ENCODE measurements around the gene PLEKHA3.
"Not testable (repeated sequence)": the region's sequence is repeated elsewhere in the genome, so short reads cannot be mapped to it uniquely, and the experiment has no call there.

PLEKHA3 gene

DNA sequence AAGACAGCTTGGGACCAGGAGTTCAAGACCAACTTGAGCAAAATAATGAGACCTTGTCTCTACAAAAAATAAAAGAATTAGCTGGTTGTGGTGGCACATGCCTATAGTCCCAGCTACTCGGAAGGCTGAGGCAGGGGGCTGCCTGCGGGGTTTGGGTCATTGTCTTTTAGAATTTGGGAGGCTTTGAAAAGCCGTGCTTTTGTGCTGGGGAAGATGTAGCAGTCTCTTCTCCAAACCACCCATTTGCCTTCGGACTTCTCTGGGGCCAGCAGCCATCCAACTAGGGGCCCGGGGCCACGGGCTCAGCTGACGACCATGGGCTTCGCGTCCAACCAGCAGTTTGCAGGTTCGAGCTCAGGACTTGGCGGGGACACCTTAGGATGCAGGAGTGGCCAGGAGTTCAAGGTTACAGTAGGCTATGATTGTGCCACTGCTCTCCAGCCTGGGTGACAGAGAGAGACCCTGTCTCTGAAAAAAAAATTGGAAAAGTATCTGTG, 22.8 kb upstream of the PLEKHA3 start:
- Histone ChIP-seq H3K9ac (ENCODE audit: low read length) (no peak overlapping the region), H3K27me3 (ENCODE audit: control insufficient read depth in 1 of 2, insufficient read depth in 2 of 2, low read length in 2 of 2) (no peaks in the 10 kb centered on the region), H3K4me1 (ENCODE audit: insufficient read depth, low read length) (no peaks in the 10 kb centered on the region), H3K4me3 (ENCODE audit: low read depth in 1 of 2, low read length in 2 of 2) (no peak overlapping the region), H3K36me3 (ENCODE audit: insufficient read depth, low read length) (no peaks in the 10 kb centered on the region), H3K9me3 (ENCODE audit: low read length) (no peaks in the 10 kb centered on the region), H3K27ac (ENCODE audit: low read depth, low read length) (no peak overlapping the region)

- Histone ChIP-seq H3K9me3 (ENCODE audit: low read length) (no peaks in the 10 kb centered on the region), H3K9ac (ENCODE audit: low read length) (no peak overlapping the region), H3K36me3 (ENCODE audit: insufficient read depth, low read length) (peaks cover 5% of the 10 kb centered on the region), H3K4me1 (ENCODE audit: insufficient read depth, low read length) (peaks cover 2% of the 10 kb centered on the region), H3K4me3 (ENCODE audit: low read depth in 1 of 2, low read length in 2 of 2) (no peak overlapping the region), H3K27ac (ENCODE audit: low read depth, low read length) (no peak overlapping the region), H3K27me3 (ENCODE audit: control insufficient read depth in 1 of 2, insufficient read depth in 2 of 2, low read length in 2 of 2) (no peaks in the 10 kb centered on the region)
Observed at GRCh38 chr2:178469219-178469849, 10.9 kb upstream of the PLEKHA3 start.

DNA sequence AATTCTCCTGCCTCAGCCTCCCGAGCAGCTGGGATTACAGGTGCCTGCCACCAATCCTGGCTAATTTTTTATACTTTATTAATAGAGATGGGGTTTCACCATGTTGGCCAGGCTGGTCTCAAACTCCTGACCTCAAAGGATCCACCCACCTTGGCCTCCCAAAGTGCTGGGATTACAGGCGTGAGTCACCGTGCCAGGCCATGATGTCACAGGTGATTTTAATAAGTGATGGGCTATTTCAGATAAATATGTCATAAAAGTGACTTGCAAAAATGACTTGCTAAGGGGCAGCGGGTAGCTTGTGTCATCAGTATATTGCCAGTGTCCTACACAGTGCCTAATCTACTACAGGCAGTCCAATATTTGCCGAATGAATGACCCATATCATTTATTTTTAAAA, 8.9 kb upstream of the PLEKHA3 start:
- not testable (repeated sequence) for H3K9me3 ChIP-seq (ENCODE audit: low read length); H3K36me3 ChIP-seq (ENCODE audit: insufficient read depth, low read length); H3K27me3 ChIP-seq (ENCODE audit: control insufficient read depth in 1 of 2, insufficient read depth in 2 of 2, low read length in 2 of 2); H3K27ac ChIP-seq (ENCODE audit: low read depth, low read length); H3K9ac ChIP-seq (ENCODE audit: low read length); H3K4me1 ChIP-seq (ENCODE audit: insufficient read depth, low read length); H3K4me3 ChIP-seq (ENCODE audit: low read depth in 1 of 2, low read length in 2 of 2)

- H3K4me3 ChIP-seq (ENCODE audit: low read depth in 1 of 2, low read length in 2 of 2): no peak overlapping the region
- no peak overlapping the region for H3K27ac ChIP-seq (ENCODE audit: low read depth, low read length)
- H3K27me3 ChIP-seq (ENCODE audit: control insufficient read depth in 1 of 2, insufficient read depth in 2 of 2, low read length in 2 of 2): no peaks in the 10 kb centered on the region
- no peaks in the 10 kb centered on the region for H3K9me3 ChIP-seq (ENCODE audit: low read length)
- H3K9ac ChIP-seq (ENCODE audit: low read length): no peak overlapping the region
- peaks cover 9% of the 10 kb centered on the region for H3K4me1 ChIP-seq (ENCODE audit: insufficient read depth, low read length)
- H3K36me3 ChIP-seq (ENCODE audit: insufficient read depth, low read length): peaks cover 5% of the 10 kb centered on the region
Observed at GRCh38 chr2:178473373-178473772, 6.9 kb upstream of the PLEKHA3 start.

GRCh38 chr2:178473931-178474330, 6.3 kb upstream of the PLEKHA3 start:
- Histone ChIP-seq H3K4me3 (ENCODE audit: low read depth in 1 of 2, low read length in 2 of 2) (no peak overlapping the region), H3K4me1 (ENCODE audit: insufficient read depth, low read length) (peaks cover 9% of the 10 kb centered on the region), H3K27me3 (ENCODE audit: control insufficient read depth in 1 of 2, insufficient read depth in 2 of 2, low read length in 2 of 2) (no peaks in the 10 kb centered on the region), H3K9me3 (ENCODE audit: low read length) (no peaks in the 10 kb centered on the region), H3K27ac (ENCODE audit: low read depth, low read length) (no peak overlapping the region), H3K9ac (ENCODE audit: low read length) (no peak overlapping the region), H3K36me3 (ENCODE audit: insufficient read depth, low read length) (peaks cover 5% of the 10 kb centered on the region)

DNA sequence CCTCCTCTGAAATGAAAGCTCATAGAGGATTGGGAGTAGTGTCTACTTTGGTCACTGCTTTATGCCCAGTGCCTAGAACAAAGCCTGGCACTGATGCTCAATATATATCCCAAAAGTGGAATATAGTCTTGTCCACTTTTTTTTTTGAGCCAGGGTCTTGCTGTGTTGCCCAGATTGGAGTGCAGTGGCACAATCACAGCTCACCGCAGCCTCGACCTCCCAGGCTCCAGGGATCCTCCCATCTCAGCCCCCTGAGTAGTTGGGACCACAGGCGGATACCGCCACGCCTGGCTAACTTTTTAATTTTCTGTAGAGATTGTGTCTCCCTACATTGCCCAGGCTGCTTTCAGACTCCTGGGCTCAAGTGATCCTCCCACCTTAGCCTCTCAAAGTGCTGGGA, 5.7 kb upstream of the PLEKHA3 start:
- Histone ChIP-seq H3K4me3 (ENCODE audit: low read depth in 1 of 2, low read length in 2 of 2) (no peak overlapping the region), H3K36me3 (ENCODE audit: insufficient read depth, low read length) (no peaks in the 10 kb centered on the region), H3K4me1 (ENCODE audit: insufficient read depth, low read length) (peaks cover 15% of the 10 kb centered on the region), H3K9me3 (ENCODE audit: low read length) (no peaks in the 10 kb centered on the region), H3K9ac (ENCODE audit: low read length) (no peak overlapping the region), H3K27ac (ENCODE audit: low read depth, low read length) (no peak overlapping the region), H3K27me3 (ENCODE audit: control insufficient read depth in 1 of 2, insufficient read depth in 2 of 2, low read length in 2 of 2) (no peaks in the 10 kb centered on the region)

DNA sequence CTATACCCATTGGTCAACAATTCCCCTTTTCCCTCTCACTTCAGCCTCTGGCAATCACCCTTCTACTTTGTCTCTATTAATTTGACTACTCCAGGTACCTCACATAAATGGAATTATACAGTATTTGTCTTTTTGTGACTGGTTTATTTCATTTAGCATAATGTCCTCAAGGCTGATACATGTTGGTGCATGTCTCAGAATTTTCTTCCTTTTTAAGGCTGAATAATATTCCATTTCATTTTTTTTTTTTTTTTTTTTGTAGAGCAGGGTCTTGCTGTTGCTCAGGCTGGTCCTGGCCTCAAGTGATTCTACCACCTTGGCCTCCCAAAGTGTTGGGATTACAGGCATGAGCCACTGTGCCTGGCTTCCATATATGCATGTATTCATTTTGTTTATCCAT, 3.8 kb upstream of the PLEKHA3 start:
- peaks cover 20% of the 10 kb centered on the region for H3K4me1 ChIP-seq (ENCODE audit: insufficient read depth, low read length)
- no peaks in the 10 kb centered on the region for H3K9me3 ChIP-seq (ENCODE audit: low read length)
- no peak overlapping the region for H3K27ac ChIP-seq (ENCODE audit: low read depth, low read length)
- no peaks in the 10 kb centered on the region for H3K27me3 ChIP-seq (ENCODE audit: control insufficient read depth in 1 of 2, insufficient read depth in 2 of 2, low read length in 2 of 2)
- H3K9ac ChIP-seq (ENCODE audit: low read length): no peak overlapping the region
- H3K36me3 ChIP-seq (ENCODE audit: insufficient read depth, low read length): no peaks in the 10 kb centered on the region
- no peak overlapping the region for H3K4me3 ChIP-seq (ENCODE audit: low read depth in 1 of 2, low read length in 2 of 2)

GRCh38 chr2:178477443-178478129, 2.7 kb upstream of the PLEKHA3 start:
- Histone ChIP-seq H3K9ac (ENCODE audit: low read length) (peak overlapping the region; percentile 81), H3K4me1 (ENCODE audit: insufficient read depth, low read length) (peaks cover 31% of the 10 kb centered on the region), H3K4me3 (ENCODE audit: low read depth in 1 of 2, low read length in 2 of 2) (peak overlapping the region; percentile 55 to 94)

GRCh38 chr2:178478130-178478438, 2.2 kb upstream of the PLEKHA3 start:
- Histone ChIP-seq H3K27ac (ENCODE audit: low read depth, low read length) (peak overlapping the region; percentile 85), H3K9ac (ENCODE audit: low read length) (peak overlapping the region; percentile 81), H3K4me3 (ENCODE audit: low read depth in 1 of 2, low read length in 2 of 2) (peak overlapping the region; percentile 55 to 94), H3K36me3 (ENCODE audit: insufficient read depth, low read length) (no peaks in the 10 kb centered on the region), H3K4me1 (ENCODE audit: insufficient read depth, low read length) (peaks cover 35% of the 10 kb centered on the region), H3K9me3 (ENCODE audit: low read length) (no peaks in the 10 kb centered on the region), H3K27me3 (ENCODE audit: control insufficient read depth in 1 of 2, insufficient read depth in 2 of 2, low read length in 2 of 2) (no peaks in the 10 kb centered on the region)

More at GRCh38 chr2:178477443-178478129, 2.7 kb upstream of the PLEKHA3 start:
- Histone ChIP-seq H3K27ac (ENCODE audit: low read depth, low read length) (peak overlapping the region; percentile 85), H3K36me3 (ENCODE audit: insufficient read depth, low read length) (no peaks in the 10 kb centered on the region), H3K9me3 (ENCODE audit: low read length) (no peaks in the 10 kb centered on the region), H3K27me3 (ENCODE audit: control insufficient read depth in 1 of 2, insufficient read depth in 2 of 2, low read length in 2 of 2) (no peaks in the 10 kb centered on the region)

GRCh38 chr2:178478439-178479274, 1.6 kb upstream of the PLEKHA3 start, which contains the start of gene FKBP7:
Gene FKBP7 (minus strand): TSS chr2:178478600. CDS start chr2:178478499, 101 bp downstream.
- Histone ChIP-seq H3K27me3 (ENCODE audit: control insufficient read depth in 1 of 2, insufficient read depth in 2 of 2, low read length in 2 of 2) (no peaks in the 10 kb centered on the region), H3K36me3 (ENCODE audit: insufficient read depth, low read length) (no peaks in the 10 kb centered on the region), H3K4me1 (ENCODE audit: insufficient read depth, low read length) (peaks cover 35% of the 10 kb centered on the region), H3K4me3 (ENCODE audit: low read depth in 1 of 2, low read length in 2 of 2) (peak within 1 kb of the TSS; percentile 55 to 94), H3K9ac (ENCODE audit: low read length) (peak within 1 kb of the TSS; percentile 81), H3K9me3 (ENCODE audit: low read length) (no peaks in the 10 kb centered on the region), H3K27ac (ENCODE audit: low read depth, low read length) (peak within 1 kb of the TSS; percentile 85)

GRCh38 chr2:178479275-178479616, 1.0 kb upstream of the PLEKHA3 start:
- Histone ChIP-seq H3K9ac (ENCODE audit: low read length) (peak overlapping the region; percentile 81), H3K27me3 (ENCODE audit: control insufficient read depth in 1 of 2, insufficient read depth in 2 of 2, low read length in 2 of 2) (no peaks in the 10 kb centered on the region), H3K36me3 (ENCODE audit: insufficient read depth, low read length) (no peaks in the 10 kb centered on the region), H3K4me3 (ENCODE audit: low read depth in 1 of 2, low read length in 2 of 2) (peak overlapping the region in 1 of 2 donors; percentile 94), H3K9me3 (ENCODE audit: low read length) (no peaks in the 10 kb centered on the region), H3K27ac (ENCODE audit: low read depth, low read length) (peak overlapping the region; percentile 85), H3K4me1 (ENCODE audit: insufficient read depth, low read length) (peaks cover 38% of the 10 kb centered on the region)
